GM21737 (cell line): Measurements from ENCODE around the gene GPR17.

Source experiments
- ATAC-seq: cut with Tn5 transposase; IDR thresholded peaks from one replicate; pipeline ENCODE4 v1.9.1; 2021; ENCODE audit warnings: mild to moderate bottlenecking, moderate library complexity; ENCODE audit not compliant: unreplicated experiment

Gene GPR17

DNA sequence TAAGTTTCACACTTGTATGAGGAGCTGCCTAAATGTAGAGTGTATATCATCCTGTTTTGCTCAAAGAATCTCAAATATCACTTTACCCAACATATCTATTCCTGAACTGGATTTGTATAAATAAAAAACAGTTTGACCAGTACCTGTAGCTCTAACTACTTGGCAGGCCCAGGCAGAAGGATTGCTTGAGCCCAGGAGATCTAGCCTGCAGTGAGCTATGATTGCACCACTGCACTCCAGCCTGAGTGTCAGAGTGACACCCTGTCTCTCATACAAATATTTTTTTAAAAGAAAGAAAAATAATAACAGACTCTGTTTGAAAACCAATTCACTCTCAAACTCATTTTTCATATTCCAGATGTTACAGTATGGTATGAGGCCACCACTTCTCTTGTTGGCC, 37.1 kb downstream of the GPR17 start:
- ATAC-seq: no peak

DNA sequence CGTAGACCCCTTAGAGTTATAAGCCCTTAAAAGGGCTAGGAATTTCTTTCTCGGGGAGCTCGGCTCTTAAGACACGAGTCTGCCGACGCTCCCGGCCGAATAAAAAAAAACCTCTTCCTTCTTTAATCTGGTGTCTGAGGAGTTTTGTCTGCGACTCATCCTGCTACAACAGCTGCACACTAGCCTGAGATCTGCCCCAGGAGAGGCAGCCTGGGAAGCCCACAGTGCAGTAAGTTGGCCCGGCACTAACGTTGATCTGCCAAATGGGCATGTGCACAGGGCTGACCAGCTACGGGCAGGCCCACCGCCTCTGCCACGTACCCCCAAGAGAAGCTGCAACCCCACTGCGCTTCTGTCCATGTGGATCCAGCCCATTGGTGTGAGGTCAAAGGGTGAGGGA, 37.8 kb downstream of the GPR17 start:
- no peak for ATAC-seq

DNA sequence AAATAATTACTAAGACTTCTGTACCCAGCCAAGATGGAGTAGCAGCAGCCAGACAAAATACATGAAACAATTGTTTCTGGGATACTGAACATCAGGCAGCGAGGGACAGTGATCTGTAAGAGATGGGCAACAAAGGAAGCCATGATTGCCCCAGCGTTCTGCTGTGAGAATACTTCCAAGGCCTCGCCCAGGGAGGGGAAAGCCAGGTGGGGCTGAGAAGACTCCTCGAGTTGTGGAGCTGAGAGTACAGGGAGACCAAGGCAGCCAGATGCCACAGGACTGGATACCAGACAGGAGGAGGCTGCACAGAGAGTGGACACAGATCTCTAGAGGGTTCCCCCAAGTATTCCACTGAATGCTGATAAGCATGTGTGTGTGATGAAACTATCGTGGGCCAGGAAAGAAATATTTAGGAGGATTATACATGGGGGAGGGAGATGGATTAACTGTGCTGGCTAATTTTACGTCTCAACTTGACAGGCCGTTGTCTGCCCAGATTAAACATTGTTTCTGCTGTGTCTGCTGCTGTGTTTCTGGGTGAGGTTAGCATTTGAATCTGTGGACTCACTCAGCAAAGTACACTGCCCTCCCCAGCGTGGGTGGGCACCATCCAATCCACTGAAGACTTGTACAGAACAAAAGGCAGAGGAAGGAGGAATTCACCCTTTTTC, 39.6 kb downstream of the GPR17 start:
- ATAC-seq: no peak

DNA sequence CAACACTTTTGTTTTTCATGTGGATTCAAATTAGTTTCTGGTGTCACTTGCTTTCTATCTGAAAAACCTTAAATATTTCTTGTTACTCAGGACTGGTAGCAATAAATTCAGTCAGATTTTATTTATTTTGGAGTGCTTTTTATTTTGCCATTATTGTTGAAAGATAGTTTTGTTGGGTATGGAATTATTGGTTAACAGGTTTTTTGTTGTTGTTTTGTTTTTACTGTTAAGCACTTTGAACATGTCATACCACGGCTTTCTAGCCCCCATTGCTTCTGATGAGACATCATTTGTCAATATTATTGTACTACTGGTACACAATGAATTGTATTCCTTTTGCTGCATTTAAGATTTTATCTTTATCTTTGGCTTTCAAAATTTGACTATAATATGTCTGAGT, 42.5 kb downstream of the GPR17 start:
- no peak for ATAC-seq

DNA sequence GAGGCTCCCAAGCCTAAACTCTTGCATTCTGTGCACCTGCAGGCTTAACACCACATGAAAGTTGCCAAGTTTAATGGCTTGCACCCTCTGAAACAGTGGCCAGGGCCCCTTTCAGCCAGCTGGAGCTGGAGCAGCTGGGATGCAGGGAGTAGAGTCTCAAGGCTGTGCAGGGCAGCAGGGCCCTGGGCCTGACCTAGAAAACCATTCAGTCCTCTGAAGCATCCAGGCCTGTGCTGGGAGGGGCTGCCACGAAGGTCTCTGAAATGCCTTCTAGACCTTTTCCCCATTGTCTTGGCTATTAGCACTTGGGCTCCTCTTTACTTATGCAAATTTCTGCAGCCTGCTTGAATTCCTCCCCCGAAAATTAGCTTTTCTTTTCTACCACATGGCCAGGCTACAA, 44.7 kb downstream of the GPR17 start:
- ATAC-seq: no peak

DNA sequence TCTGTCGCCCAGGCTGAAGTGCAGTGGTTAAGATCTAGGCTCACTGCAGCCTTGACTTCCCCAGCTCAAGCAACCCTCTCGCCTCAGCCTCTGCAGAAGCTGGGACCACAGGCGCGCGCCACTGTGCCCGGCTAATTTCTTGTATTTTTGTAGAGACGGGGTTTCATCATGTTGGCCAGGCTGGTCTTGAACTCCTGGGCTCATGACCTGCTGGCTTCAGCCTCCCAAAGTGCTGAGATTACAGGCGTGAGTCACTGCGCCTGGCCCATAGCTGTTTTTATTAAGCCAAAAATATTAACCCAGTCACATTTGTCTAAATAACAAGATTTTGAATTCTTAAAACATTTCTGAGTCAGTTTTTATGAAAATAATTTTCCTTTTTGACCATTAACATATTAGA, 49.0 kb downstream of the GPR17 start:
- no peak for ATAC-seq

DNA sequence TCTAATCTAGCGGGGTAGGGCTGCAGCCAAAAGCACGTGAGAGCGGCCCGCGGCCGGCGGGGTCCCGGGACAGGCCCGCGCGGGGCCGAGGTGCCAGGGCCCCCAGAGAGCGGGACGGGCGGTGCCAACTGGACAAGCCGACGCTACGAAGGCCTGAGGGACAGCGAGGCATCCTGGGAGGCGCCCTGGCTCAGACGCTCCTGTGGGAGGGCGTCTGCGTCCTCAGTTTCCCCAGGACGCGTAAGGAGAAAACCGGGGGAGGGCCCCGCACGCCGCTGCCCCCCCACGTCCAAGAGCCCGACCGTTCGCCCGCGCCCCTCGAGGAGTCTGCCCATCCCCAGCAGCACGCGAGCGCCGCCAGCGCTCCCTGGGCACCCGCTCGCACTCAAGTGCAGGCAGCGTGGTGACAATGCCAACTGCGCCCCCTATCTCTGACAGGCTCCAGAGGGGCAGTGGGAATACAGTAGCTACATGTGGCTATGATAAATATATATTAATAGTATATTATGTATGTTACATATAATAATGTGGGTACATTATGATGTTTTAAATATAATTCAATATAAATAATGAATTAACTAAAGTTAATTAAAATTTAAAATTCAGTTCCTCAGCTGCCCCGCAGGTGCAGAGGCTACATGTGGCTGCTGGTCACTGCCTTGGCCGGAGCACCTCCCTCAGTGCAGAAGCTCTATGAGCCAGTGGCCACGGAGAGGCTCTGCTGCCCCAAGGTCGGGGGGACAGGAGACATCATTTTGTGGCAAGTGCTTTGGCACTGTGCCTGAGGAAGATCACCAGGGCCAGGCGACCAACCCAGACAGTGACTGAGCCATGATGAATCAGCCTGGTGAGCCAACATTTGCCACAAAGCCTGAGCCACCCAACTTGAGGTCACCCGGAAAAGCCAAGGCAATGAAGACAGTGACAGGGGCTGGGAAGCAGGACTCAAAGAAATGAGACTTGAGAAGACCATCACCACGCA, 49.8 kb downstream of the GPR17 start:
- ATAC-seq: no peak

DNA sequence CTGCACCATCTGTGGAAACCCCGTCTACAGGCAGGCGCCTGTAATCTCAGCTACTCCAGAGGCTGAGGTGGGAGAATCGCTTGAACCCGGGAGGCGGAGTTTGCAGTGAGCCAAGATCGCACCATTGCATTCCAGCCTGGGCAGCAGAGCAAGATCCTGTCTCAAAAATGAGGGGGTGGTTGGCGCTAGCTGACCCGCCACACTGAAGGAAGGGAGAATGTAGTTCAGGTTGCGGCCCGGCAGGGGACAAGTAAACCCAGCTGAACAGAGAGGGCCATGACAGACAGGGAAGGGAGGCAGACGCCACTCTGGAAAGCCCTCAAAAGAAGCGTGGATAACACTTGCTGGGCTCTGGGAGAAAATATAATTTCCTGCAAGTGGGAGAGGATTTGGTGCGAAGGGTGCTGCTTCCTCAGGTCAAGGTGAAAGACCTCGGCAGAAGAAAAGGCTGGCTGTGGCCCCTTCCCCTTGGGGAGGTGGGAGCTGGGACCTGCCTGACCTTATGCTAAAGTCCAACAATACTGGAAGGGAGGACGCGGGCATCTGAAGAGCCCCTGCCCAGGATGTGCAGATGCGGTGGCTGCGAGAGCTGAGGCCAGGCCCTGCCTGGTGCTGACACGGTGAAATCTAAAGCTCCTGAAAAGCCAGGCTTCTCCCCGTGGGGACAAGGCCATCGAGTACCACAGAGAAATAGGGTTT, 51.7 kb downstream of the GPR17 start:
- no peak for ATAC-seq

DNA sequence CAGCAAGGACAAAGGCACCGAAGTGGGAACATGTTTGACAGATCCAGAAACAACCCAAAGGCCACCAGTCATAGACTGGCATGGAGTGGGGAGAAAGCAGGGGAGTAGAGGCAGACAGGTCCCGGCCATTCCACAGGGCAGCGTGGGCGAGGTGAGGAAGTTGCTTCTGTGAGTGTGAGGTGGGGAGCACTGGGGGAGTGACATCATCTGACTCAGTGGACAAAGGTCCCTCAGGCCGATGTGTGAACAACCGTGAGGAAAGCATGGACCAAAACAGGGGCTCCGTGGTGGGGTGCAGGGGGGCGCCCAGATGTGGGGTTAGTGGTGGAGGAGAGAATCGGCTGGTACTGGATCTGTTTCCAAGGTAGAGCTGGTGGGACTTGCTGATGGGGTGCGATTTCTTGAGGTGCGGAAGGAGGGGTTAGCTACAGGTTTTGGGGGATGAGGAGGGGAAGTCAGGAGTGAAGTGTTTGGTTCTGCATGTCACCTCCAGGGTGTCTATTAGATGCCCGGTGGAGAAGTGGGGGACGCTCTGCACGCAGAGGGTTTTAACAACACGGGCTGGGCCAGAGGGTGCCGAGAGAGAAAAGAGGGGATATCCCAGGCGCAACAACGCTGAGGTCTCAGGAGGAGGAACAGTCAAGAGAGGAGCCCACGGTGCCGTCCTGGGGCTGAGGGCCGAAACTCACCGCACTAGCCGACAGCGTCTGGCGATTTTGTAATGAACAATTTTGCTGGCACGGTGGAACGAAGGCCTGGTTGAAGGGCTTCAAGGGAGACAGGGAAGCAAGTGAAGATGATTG, 52.8 kb downstream of the GPR17 start:
- no peak for ATAC-seq

DNA sequence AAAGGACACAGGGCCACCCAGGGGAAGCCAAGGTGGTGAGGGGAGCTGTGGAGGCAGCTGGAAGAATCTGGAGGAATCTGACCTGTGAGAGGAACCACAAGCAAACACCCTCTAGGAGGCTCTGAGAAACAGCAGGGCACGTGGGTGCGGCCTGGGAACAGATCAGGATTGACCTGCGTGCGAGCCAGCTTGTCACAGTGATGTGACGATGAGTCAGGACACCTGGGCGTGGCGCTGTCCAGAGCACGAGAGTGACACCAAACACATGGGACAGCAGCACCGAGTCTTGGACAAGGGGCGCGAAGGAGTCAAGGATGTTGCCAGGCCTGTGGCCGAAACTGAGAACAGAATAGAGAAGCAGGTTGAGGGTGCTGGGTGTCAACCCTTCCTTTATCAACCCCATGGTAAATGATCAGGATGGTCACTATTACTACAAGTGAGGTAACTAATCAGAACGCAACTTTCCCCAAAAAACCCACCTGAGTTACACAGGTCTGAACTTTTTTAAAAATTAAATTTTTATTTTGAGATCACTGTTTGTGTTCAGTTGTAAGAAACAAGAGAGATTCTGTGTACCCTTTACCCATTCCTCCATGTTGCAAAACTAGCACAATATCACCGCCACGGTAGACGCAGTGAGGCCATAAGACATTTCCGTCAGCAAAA, 54.7 kb downstream of the GPR17 start:
- peak; percentile 49 for ATAC-seq

DNA sequence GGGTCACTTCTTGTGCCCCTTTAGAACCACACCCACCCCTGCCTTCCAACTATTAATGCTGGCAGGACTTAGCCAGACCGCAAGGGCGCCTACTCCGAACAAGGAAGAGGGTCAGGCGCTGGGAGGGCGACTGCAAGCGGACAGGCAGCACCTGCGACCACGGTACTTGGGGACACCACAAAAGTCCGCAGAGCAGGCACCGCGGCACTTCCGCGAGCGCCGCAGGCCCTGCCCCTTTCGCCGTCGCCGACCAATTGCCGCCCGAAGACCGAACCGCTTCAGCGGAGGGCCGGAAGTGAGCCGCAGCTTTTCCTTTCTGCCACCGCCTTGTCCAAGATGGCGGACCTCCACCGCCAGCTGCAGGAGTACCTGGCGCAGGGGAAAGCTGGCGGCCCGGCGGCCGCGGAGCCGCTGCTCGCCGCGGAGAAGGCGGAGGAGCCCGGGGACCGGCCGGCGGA, 55.3 kb downstream of the GPR17 start, which contains the start of gene SFT2D3:
TSS of gene SFT2D3 (plus strand) at position 305 of the 458 bp plus-strand sequence. CDS start at position 337, 32 bp downstream.
- ATAC-seq: peak; percentile 61

DNA sequence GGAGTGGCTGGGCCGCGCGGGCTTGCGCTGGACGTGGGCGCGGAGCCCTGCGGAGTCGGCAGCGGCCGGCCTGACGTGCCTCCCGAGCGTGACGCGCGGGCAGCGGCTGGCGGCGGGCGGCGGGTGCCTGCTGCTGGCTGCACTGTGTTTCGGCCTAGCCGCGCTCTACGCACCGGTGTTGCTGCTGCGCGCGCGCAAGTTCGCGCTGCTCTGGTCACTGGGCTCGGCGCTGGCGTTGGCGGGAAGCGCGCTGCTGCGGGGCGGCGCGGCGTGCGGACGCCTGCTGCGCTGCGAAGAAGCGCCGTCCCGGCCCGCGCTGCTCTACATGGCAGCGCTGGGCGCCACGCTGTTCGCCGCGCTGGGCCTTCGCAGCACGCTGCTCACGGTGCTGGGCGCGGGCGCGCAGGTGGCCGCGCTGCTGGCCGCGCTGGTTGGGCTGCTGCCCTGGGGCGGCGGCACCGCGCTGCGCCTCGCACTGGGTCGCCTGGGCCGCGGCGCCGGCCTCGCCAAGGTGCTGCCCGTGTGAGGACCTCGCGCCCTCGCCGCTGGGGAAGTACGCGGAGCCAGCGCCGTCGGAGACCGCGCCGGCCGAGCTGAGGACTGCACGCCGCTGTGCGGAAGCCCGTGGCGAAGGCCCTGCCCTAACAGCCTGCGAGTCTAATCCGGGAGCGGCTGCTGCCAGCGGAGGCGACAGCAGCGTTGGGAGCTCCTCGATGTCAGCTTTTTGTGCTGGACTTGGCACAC, 55.9 kb downstream of the GPR17 start:
- ATAC-seq: peak; percentile 51
